OCI-LY3 (cell line): Measurements from ENCODE around the gene RTF1.

Experiments
- CTCF ChIP-seq: fragments of 200-600, 300-600 bp; sonication (generic); IDR thresholded peaks from 2 replicates; pipeline ENCODE4 v1.5.1; 2014; ENCODE audit warnings: antibody characterized with exemption, low read length, low read depth
- EZH2phosphoT487 ChIP-seq: fragments of 200-600 bp; shearing (Covaris generic); IDR thresholded peaks from 2 replicates; pipeline ENCODE4 v1.6.1; 2018; ENCODE audit warnings: antibody characterized with exemption, mixed run types, low read depth

GRCh38 chr15:41465822-41466421, 49.0 kb downstream of the RTF1 start:
- TF ChIP-seq CTCF (peak; percentile 87), EZH2phosphoT487 (no peak)
